D721Med (cell line): ENCODE data around the gene TGM3.

Experiments used
- DNase-seq: peaks from one replicate; pipeline ENCODE4 v3.0.0; 2011; ENCODE audit warnings: low spot score; ENCODE audit not compliant: insufficient read length
- FAIRE-seq: peaks from 2 replicates; lab custom pipeline; 2011; peaks lifted over from hg19 to GRCh38; lab: Jason Lieb, UNC
- CTCF ChIP-seq: IDR thresholded peaks from 2 replicates; pipeline ENCODE4 v1.5.1; 2012; ENCODE audit warnings: mild to moderate bottlenecking, control low read depth; ENCODE audit not compliant: insufficient read depth; ENCODE audit errors: missing control alignments

Gene TGM3

GRCh38 chr20:2357114-2357513 is 61.3 kb downstream of the TGM3 start:
- TF ChIP-seq CTCF, result no peak
- FAIRE-seq (no peak), DNase-seq (no peak)

- DNase-seq (no peak), FAIRE-seq (no peak)
These were observed 62.2 kb downstream of the TGM3 start for GRCh38 chr20:2358006-2358405.

GRCh38 chr20:2361035-2361593 is 65.3 kb downstream of the TGM3 start:
- DNase-seq (no peak), FAIRE-seq (no peak)
- TF ChIP-seq CTCF, result no peak

More at GRCh38 chr20:2358006-2358405, 62.2 kb downstream of the TGM3 start:
- no peak for TF ChIP-seq CTCF

DNA sequence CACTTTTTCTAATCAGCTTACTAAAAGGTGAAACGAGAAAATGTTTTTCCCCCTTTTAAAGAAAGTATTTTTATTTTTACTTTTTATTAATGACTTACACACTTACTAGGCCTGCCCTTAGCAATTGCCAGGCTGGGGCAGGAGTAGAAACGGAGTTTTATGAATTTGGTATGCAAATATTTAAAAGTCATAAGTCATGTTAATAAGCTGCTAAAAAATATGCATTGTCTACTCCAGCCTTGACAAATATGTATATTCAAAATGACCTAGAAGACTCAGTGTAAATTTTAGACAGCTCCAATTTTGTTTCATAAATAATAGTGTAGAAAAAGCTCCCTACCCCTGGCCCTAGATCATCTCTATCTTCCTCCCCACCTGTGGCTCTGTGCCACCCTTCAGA is 67.4 kb downstream of the TGM3 start:
- DNase-seq (no peak), FAIRE-seq (no peak)
- TF ChIP-seq CTCF, result no peak

- no peak for DNase-seq
- no peak for TF ChIP-seq CTCF
- no peak for FAIRE-seq
These were observed 67.8 kb downstream of the TGM3 start for GRCh38 chr20:2363587-2363986.

GRCh38 chr20:2364044-2364443 is 68.2 kb downstream of the TGM3 start:
- FAIRE-seq (no peak), DNase-seq (no peak)
- TF ChIP-seq CTCF, result no peak

DNA sequence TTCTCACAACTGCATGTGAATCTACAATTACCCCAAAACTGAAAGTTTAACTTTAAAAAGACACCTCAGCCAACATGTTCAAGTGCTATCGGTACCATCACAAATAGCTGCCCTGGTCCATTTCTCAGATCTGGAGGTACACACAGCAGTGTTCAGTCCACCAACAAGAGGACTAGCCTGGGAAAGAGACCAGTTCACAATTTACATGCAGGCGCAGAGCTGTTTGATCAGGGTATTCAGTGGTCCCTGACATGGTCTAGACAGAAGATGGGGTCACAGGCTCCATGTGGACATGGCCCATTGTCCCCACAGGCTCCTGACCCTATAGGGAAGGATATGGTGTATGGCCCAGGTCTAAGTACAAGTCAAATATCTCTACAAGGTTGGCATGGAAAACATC is 69.3 kb downstream of the TGM3 start:
- no peak for FAIRE-seq
- no peak for TF ChIP-seq CTCF

More for the DNA sequence above, 69.3 kb downstream of the TGM3 start:
- no peak for DNase-seq
